Astrocyte (in vitro differentiated cells and primary cell): ENCODE results near the gene KIAA0040. TPM values are rescaled to one million over a fixed set of nuclear protein-coding genes. Genes with fewer than 3 reads are reported as not detected.

Experiments used
- DNase-seq: peaks from one replicate; pipeline ENCODE4 v3.0.0-alpha.2; 2010; ENCODE audit warnings: low read depth
- FAIRE-seq: peaks from 2 replicates; lab custom pipeline; 2011; peaks lifted over from hg19 to GRCh38; lab: Jason Lieb, UNC
- H2AFZ ChIP-seq: 2 replicates; pipeline ENCODE4 v1.6.0; 2012; ENCODE audit warnings: low read depth, low read length, inconsistent platforms
- H3K27ac ChIP-seq: 2 replicates; pipeline ENCODE4 v1.5.1; 2011; ENCODE audit warnings: low read depth, low read length, inconsistent platforms
- H3K27me3 ChIP-seq: 2 replicates; pipeline ENCODE4 v1.6.0; 2011; ENCODE audit warnings: low read length, inconsistent platforms; ENCODE audit not compliant: insufficient read depth
- H3K36me3 ChIP-seq: 2 replicates; pipeline ENCODE4 v1.5.1; 2011; ENCODE audit warnings: low read length, inconsistent platforms; ENCODE audit not compliant: insufficient read depth
- H3K4me1 ChIP-seq: 2 replicates; pipeline ENCODE4 v1.5.1; 2011; ENCODE audit warnings: low read length, inconsistent platforms; ENCODE audit not compliant: insufficient read depth
- H3K4me2 ChIP-seq: 2 replicates; pipeline ENCODE4 v1.6.0; 2012; ENCODE audit warnings: low read length, inconsistent platforms
- H3K4me3 ChIP-seq: 2 replicates; pipeline ENCODE4 v1.5.1; 2011; ENCODE audit warnings: low read depth, mild to moderate bottlenecking, low read length, inconsistent platforms; ENCODE audit not compliant: insufficient read depth
- H3K79me2 ChIP-seq: 2 replicates; pipeline ENCODE4 v1.6.0; 2012; ENCODE audit warnings: mild to moderate bottlenecking, low read length, inconsistent platforms; ENCODE audit not compliant: insufficient read depth
- H3K9ac ChIP-seq: 2 replicates; pipeline ENCODE4 v1.6.0; 2012; ENCODE audit warnings: mild to moderate bottlenecking, low read length, inconsistent platforms
- H3K9me3 ChIP-seq: 2 replicates; pipeline ENCODE4 v1.5.1; 2012; ENCODE audit warnings: low read depth, mild to moderate bottlenecking, low read length, inconsistent platforms; ENCODE audit not compliant: insufficient read depth
- H4K20me1 ChIP-seq: 2 replicates; pipeline ENCODE4 v1.6.0; 2012; ENCODE audit warnings: low read length, inconsistent platforms; ENCODE audit not compliant: insufficient read depth
- H3K27ac Mint-ChIP-seq: one replicate; pipeline ENCODE4 v1.8.0; 2021; ENCODE audit warnings: mild to moderate bottlenecking, mixed read lengths; ENCODE audit not compliant: unreplicated experiment
- H3K27me3 Mint-ChIP-seq: one replicate; pipeline ENCODE4 v1.8.0; 2021; ENCODE audit warnings: low read depth, mixed read lengths; ENCODE audit not compliant: unreplicated experiment
- H3K36me3 Mint-ChIP-seq: one replicate; pipeline ENCODE4 v1.8.0; 2021; ENCODE audit warnings: low read depth, mixed read lengths; ENCODE audit not compliant: unreplicated experiment
- H3K4me1 Mint-ChIP-seq: one replicate; pipeline ENCODE4 v1.8.0; 2021; ENCODE audit warnings: low read depth, mixed read lengths; ENCODE audit not compliant: unreplicated experiment
- H3K4me3 Mint-ChIP-seq: one replicate; pipeline ENCODE4 v1.8.0; 2021; ENCODE audit warnings: mild to moderate bottlenecking, moderate library complexity, mixed read lengths; ENCODE audit not compliant: unreplicated experiment
- H3K9me3 Mint-ChIP-seq: one replicate; pipeline ENCODE4 v1.8.0; 2021; ENCODE audit warnings: mild to moderate bottlenecking, mixed read lengths; ENCODE audit not compliant: unreplicated experiment
- EZH2 ChIP-seq: IDR thresholded peaks from 2 replicates; pipeline ENCODE4 v1.6.1; 2012; ENCODE audit warnings: mild to moderate bottlenecking, low read length, inconsistent platforms; ENCODE audit not compliant: insufficient read depth
- total RNA-seq: library from RNA; stranded (reverse); gene quantifications from 2 replicates; pipeline ENCODE4 v1.2.1, GENCODE V29; 2021
- TF ChIP-seq, protein P1 (sequence below): IDR thresholded peaks from 2 replicates; pipeline ENCODE4 v1.5.1; 2011; ENCODE audit warnings: low read depth, mild to moderate bottlenecking, inconsistent platforms, low read length, moderate library complexity; ENCODE audit not compliant: insufficient read depth

The KIAA0040 gene
- total RNA-seq, 1 donor from 2014 or later: 5.0 TPM

DNA sequence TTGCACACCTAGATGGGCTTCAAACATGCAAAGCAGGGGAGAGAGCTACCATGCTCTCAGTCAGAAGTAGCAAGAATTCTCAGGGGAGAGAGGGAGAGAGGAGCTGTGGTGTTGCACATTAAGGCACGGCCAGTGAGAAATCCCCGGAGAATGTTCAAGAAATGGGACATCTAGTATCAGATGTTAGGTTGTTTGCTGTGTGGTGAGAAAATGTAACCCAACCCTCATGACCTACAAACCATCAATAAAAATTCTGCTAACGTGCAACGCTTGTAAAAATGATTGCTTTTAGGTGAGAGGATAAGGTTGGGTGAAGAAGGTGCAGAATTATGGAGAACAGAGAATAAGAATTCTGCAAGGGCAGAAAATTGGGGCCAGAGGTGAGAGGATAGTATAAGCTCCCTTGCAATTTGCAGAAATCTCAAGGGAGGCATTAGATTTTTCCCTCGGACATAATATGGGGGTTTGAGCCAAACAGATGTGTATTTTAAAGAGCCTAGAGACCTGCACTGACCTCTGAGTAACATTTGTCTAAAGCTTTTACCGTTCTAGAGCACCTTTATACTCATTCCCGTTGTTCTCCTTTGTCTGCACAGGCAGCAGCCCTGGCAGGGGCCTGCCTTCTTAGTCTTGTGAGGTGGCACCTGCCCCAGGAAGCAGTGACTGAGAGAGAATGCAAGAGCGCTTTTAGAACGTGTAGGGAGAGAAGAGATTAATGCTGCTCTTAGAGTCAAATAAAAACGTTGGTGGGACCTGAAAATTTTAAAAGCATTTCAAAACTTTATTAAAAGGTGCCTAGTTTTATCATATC lies 25.4 kb upstream of the KIAA0040 start:
- Histone ChIP-seq H3K9me3 (peaks cover 2% of the 10 kb centered on the region), H3K79me2 (no peaks in the 10 kb centered on the region), H3K27ac (no peak overlapping the region), H3K36me3 (no peaks in the 10 kb centered on the region), H3K4me3 (no peak overlapping the region), H4K20me1 (no peaks in the 10 kb centered on the region), H3K4me2 (no peak overlapping the region), H3K4me1 (no peaks in the 10 kb centered on the region), H2AFZ (no peak overlapping the region), H3K9ac (no peak overlapping the region), H3K27me3 (no peaks in the 10 kb centered on the region)
- FAIRE-seq (no peak), DNase-seq (no peak)
- TF ChIP-seq, protein P1, sequence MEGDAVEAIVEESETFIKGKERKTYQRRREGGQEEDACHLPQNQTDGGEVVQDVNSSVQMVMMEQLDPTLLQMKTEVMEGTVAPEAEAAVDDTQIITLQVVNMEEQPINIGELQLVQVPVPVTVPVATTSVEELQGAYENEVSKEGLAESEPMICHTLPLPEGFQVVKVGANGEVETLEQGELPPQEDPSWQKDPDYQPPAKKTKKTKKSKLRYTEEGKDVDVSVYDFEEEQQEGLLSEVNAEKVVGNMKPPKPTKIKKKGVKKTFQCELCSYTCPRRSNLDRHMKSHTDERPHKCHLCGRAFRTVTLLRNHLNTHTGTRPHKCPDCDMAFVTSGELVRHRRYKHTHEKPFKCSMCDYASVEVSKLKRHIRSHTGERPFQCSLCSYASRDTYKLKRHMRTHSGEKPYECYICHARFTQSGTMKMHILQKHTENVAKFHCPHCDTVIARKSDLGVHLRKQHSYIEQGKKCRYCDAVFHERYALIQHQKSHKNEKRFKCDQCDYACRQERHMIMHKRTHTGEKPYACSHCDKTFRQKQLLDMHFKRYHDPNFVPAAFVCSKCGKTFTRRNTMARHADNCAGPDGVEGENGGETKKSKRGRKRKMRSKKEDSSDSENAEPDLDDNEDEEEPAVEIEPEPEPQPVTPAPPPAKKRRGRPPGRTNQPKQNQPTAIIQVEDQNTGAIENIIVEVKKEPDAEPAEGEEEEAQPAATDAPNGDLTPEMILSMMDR: no peak
- no peak for TF ChIP-seq EZH2
- Mint-ChIP-seq H3K27me3 (no peaks in the 10 kb centered on the region), H3K36me3 (no peaks in the 10 kb centered on the region), H3K27ac (no peak overlapping the region), H3K4me1 (peaks cover 19% of the 10 kb centered on the region), H3K4me3 (no peak overlapping the region), H3K9me3 (peaks cover 3% of the 10 kb centered on the region)

DNA sequence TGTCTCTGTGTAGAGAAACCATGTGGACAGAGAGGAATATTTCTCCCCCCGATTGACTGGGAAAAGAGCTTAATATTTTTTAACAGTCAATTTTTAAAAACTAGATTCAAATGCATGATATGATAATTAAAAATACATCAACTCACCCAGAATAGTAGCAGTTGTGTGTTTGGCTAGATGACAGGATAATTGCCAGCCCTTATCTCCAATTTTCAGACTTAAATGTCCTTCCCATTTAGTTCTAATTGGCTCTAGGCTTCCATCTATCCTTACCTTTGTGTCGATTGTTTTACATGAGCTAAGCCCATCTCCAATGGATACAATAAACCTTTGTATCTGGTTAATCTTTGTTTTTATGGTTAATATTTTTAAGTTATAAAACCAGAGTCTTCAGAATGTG lies 23.9 kb upstream of the KIAA0040 start:
- Mint-ChIP-seq H3K9me3 (peaks cover 3% of the 10 kb centered on the region), H3K4me1 (peaks cover 8% of the 10 kb centered on the region), H3K36me3 (no peaks in the 10 kb centered on the region), H3K27ac (no peak overlapping the region), H3K4me3 (no peak overlapping the region), H3K27me3 (no peaks in the 10 kb centered on the region)
- Histone ChIP-seq H3K4me2 (no peak overlapping the region), H3K79me2 (no peaks in the 10 kb centered on the region), H2AFZ (no peak overlapping the region), H3K9ac (no peak overlapping the region), H4K20me1 (no peaks in the 10 kb centered on the region), H3K36me3 (no peaks in the 10 kb centered on the region), H3K4me1 (no peaks in the 10 kb centered on the region), H3K27me3 (no peaks in the 10 kb centered on the region), H3K4me3 (no peak overlapping the region), H3K9me3 (peaks cover 2% of the 10 kb centered on the region), H3K27ac (no peak overlapping the region)
- no peak for DNase-seq
- FAIRE-seq: no peak
- TF ChIP-seq, protein P1: no peak
- TF ChIP-seq EZH2: no peak

DNA sequence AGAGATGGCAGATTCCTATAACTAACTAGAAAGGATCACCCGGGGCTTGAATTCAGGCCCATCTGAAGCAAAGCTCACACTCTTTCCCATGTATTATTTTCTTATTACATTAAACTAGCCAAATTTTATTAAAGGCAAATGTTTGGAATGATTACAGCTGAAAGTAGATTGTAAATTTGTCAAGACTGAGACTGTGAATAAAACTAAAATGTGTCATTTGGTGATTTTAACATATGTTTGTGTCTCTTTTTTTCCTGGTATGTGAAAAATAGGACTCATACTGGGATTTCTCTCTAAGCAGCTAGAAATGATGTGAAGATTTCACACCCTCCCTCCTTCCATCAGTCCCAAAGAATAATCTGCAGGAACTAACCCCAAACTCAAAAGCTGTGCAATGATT lies 19.1 kb upstream of the KIAA0040 start:
- H4K20me1 ChIP-seq: no peaks in the 10 kb centered on the region
- H3K4me3 ChIP-seq: no peak overlapping the region
- no peak overlapping the region for H3K9ac ChIP-seq
- Mint-ChIP-seq H3K27ac (no peak overlapping the region), H3K27me3 (no peaks in the 10 kb centered on the region), H3K4me1 (no peaks in the 10 kb centered on the region), H3K4me3 (no peak overlapping the region), H3K36me3 (no peaks in the 10 kb centered on the region), H3K9me3 (peaks cover 3% of the 10 kb centered on the region)
- no peak overlapping the region for H3K27ac ChIP-seq
- H3K36me3 ChIP-seq: no peaks in the 10 kb centered on the region
- H3K4me2 ChIP-seq: no peak overlapping the region
- no peaks in the 10 kb centered on the region for H3K4me1 ChIP-seq
- H2AFZ ChIP-seq: no peak overlapping the region
- H3K9me3 ChIP-seq: peaks cover 2% of the 10 kb centered on the region
- no peaks in the 10 kb centered on the region for H3K27me3 ChIP-seq
- no peak for FAIRE-seq
- DNase-seq: no peak
- TF ChIP-seq EZH2: no peak
- TF ChIP-seq, protein P1: no peak
- H3K79me2 ChIP-seq: no peaks in the 10 kb centered on the region
